HepG2 (cell line): Measurements from ENCODE around the gene ELOVL5. TPM values are rescaled to one million over a fixed set of nuclear protein-coding genes. Genes with fewer than 3 reads are reported as not detected.

Experiments
- ATAC-seq: fragments of 200-7000 bp; cut with Tn5 transposase; 3 replicates; pipeline ENCODE4 v1.9.1; 2020; ENCODE audit warnings: mild to moderate bottlenecking, moderate library complexity
- BruUV-seq: library from RNA; stranded (reverse); fragments of 400-500 nt; replicated peaks from 2 replicates; lab custom pipeline; 2021; lab: Mats Ljungman, UMichigan
- CTCF ChIA-PET: fragments of 300-600 bp; formaldehyde crosslinking; extraction: SDS; loops from one replicate; lab custom pipeline; 2021; ENCODE audit warnings: low total read pairs, inconsistent platforms, low intra/inter-chr PET ratio; lab: Yijun Ruan, JAX
- POLR2A ChIA-PET: fragments of 350-600 bp; sonication (Branson Sonifier 250); formaldehyde crosslinking; loops from one replicate; lab custom pipeline; 2020; ENCODE audit warnings: antibody characterized with exemption, inconsistent platforms; lab: Yijun Ruan, JAX
- DNase-seq: peaks from one replicate; pipeline ENCODE4 v3.0.0-alpha.2; 2015; ENCODE audit warnings: low spot score
- FAIRE-seq: peaks from 3 replicates; lab custom pipeline; 2011; peaks lifted over from hg19 to GRCh38; lab: Jason Lieb, UNC
- H2AFZ ChIP-seq: one replicate; pipeline ENCODE4 v1.6.1; 2011; ENCODE audit warnings: low read length, inconsistent platforms
- H3K27ac ChIP-seq: fragments of 300-600 bp; 3 replicates; pipeline ENCODE4 v1.8.0; 2011; ENCODE audit warnings: mixed run types, mild to moderate bottlenecking, mixed read lengths, low read length, inconsistent platforms; ENCODE audit not compliant: insufficient read depth; ENCODE audit errors: extremely low read length
- H3K27me3 ChIP-seq, 2 experiments: fragments of 200-600 bp in 1 of 2; 2 replicates in 1 of 2; 3 replicates in 1 of 2; pipeline versions ENCODE4 v1.6.0 to v1.8.0; 2011; ENCODE audit warnings: low read length in 2 of 2, mild to moderate bottlenecking in 2 of 2, moderate library complexity in 2 of 2, inconsistent platforms in 1 of 2; ENCODE audit not compliant: insufficient read depth in 2 of 2, control insufficient read depth in 1 of 2
- H3K36me3 ChIP-seq, 2 experiments: fragments of 200-600 bp in 1 of 2; replicated peaks in 1 of 2; 2 replicates in 1 of 2; 3 replicates in 1 of 2; pipeline versions ENCODE4 v1.5.1 to v1.8.0; 2011; ENCODE audit warnings: low read length in 2 of 2, inconsistent platforms in 1 of 2; ENCODE audit not compliant: insufficient read depth in 2 of 2, control insufficient read depth in 1 of 2
- H3K4me1 ChIP-seq: 2 replicates; pipeline ENCODE4 v1.5.1; 2012; ENCODE audit warnings: low read length, inconsistent platforms; ENCODE audit not compliant: insufficient read depth
- H3K4me2 ChIP-seq: 2 replicates; pipeline ENCODE4 v1.6.0; 2011; ENCODE audit warnings: low read depth, low read length, inconsistent platforms
- H3K4me3 ChIP-seq, 3 experiments: fragments of 200-600 bp in 1 of 3; sonication (generic), shearing (Covaris generic) in 1 of 3; replicated peaks in 1 of 3; 2 replicates each; pipeline ENCODE4 v1.5.1; 2011 to 2016; ENCODE audit warnings: low read length in 3 of 3, inconsistent platforms in 2 of 3, low read depth in 2 of 3, mild to moderate bottlenecking in 2 of 3, control low read depth in 1 of 3, mixed read lengths in 1 of 3; ENCODE audit not compliant: insufficient read depth in 1 of 3
- H3K79me2 ChIP-seq: one replicate; pipeline ENCODE4 v1.6.1; 2011; ENCODE audit warnings: low read length, inconsistent platforms; ENCODE audit not compliant: insufficient read depth
- H3K9ac ChIP-seq: 2 replicates; pipeline ENCODE4 v1.6.0; 2011; ENCODE audit warnings: mild to moderate bottlenecking, low read depth, low read length, inconsistent platforms; ENCODE audit not compliant: insufficient read depth
- H3K9me3 ChIP-seq: 2 replicates; pipeline ENCODE4 v1.5.1; 2012; ENCODE audit warnings: mild to moderate bottlenecking, low read length
- H4K20me1 ChIP-seq: 2 replicates; pipeline ENCODE4 v1.6.0; 2011; ENCODE audit warnings: inconsistent platforms, mild to moderate bottlenecking, low read length, moderate library complexity; ENCODE audit not compliant: insufficient read depth
- HNRNPK ChIP-seq: fragments of 200-400 bp; formaldehyde crosslinking; IDR thresholded peaks from 2 replicates; pipeline ENCODE4 v1.6.1; 2018; ENCODE audit warnings: low read length, low read depth, moderate library complexity, mild to moderate bottlenecking; ENCODE audit not compliant: poor library complexity, severe bottlenecking
- KMT2B ChIP-seq: IDR thresholded peaks from 2 replicates; pipeline ENCODE4 v1.6.1; 2016; ENCODE audit warnings: missing genetic modification reagents, missing compliant biosample characterization
- NFYC ChIP-seq: IDR thresholded peaks from 2 replicates; pipeline ENCODE4 v1.6.1; 2016; ENCODE audit warnings: missing genetic modification reagents, missing compliant biosample characterization
- NKX3-1 ChIP-seq: sonication (generic); formaldehyde crosslinking; IDR thresholded peaks from 2 replicates; pipeline ENCODE4 v1.5.0; 2020; ENCODE audit warnings: missing genetic modification reagents
- ZBTB14 ChIP-seq: sonication (generic); formaldehyde crosslinking; IDR thresholded peaks from 2 replicates; pipeline ENCODE4 v1.4.0; 2020; ENCODE audit warnings: missing genetic modification reagents
- ZBTB39 ChIP-seq: sonication (generic); formaldehyde crosslinking; IDR thresholded peaks from 2 replicates; pipeline ENCODE4 v1.5.0; 2020; ENCODE audit warnings: missing genetic modification reagents
- ZNF326 ChIP-seq: sonication (generic); formaldehyde crosslinking; IDR thresholded peaks from 2 replicates; pipeline ENCODE4 v1.4.0; 2020; ENCODE audit warnings: missing genetic modification reagents, borderline replicate concordance
- ZNF33A ChIP-seq: sonication (generic); formaldehyde crosslinking; IDR thresholded peaks from 2 replicates; pipeline ENCODE4 v1.5.1; 2020; ENCODE audit warnings: missing genetic modification reagents, mild to moderate bottlenecking, moderate library complexity, borderline replicate concordance
- ZNF549 ChIP-seq: sonication (generic); formaldehyde crosslinking; IDR thresholded peaks from 2 replicates; pipeline ENCODE4 v1.5.0; 2020; ENCODE audit warnings: missing genetic modification reagents
- ZNF672 ChIP-seq: sonication (generic); formaldehyde crosslinking; IDR thresholded peaks from 2 replicates; pipeline ENCODE4 v1.8.1; 2022; ENCODE audit warnings: missing genetic modification reagents
- WGBS: methylation state at CpG from one replicate; pipeline ENCODE4 v1.1.6; 2017; ENCODE audit warnings: low lambda C conversion rate; 5-methylcytosine and 5-hydroxymethylcytosine counted together
- in situ Hi-C: cut with HindIII; loops from 2 replicates; pipeline ENCODE4 v1.10.0; 2017; ENCODE audit warnings: low pct_unique_long_range_greater_than_20kb; ENCODE audit not compliant: extremely low pct_ligation_motif_present
- intact Hi-C: fragments of 100-400 bp; cut with micrococcal nuclease; formaldehyde crosslinking; loops from one replicate; pipeline ENCODE4 v1.10.0; 2022; ENCODE audit not compliant: unreplicated experiment
- polyA plus RNA-seq, 8 experiments: library from polyadenylated mRNA; depleted of rRNA in 3 of 8; stranded (reverse) in 7 of 8; unstranded in 1 of 8; fragments of >200 nt; fragmentation: Illumina TruSeq in 4 of 8; extraction: Trizol in 4 of 8; gene quantifications; 2 replicates each; pipeline versions ENCODE4 v1.2.1 to v1.2.3, GENCODE V29; 2011 to 2016; ENCODE audit warnings: low read depth in 4 of 8, missing spikeins in 1 of 8, mixed read lengths in 1 of 8; ENCODE audit not compliant: insufficient read depth in 1 of 8
- total RNA-seq, 5 experiments: library from RNA; depleted of rRNA; stranded (reverse); fragments of >200 nt; fragmentation: Illumina TruSeq; extraction: Trizol; gene quantifications; 2 replicates each; pipeline ENCODE4 v1.2.3, GENCODE V29; 2016; ENCODE audit warnings: low read depth in 1 of 5

Gene ELOVL5
- total and polyA plus RNA-seq, 2 of the 13 experiments (the other 11 are each of a cell fraction or from before 2014, with no cell fraction given) = 50.1 to 72.4 TPM

- TF ChIP-seq ZNF549 (CRISPR knock-in tag) (no peak), ZNF672 (CRISPR knock-in tag) (no peak), KMT2B (no peak)
Measured at GRCh38 chr6:53244399-53244931, 104.3 kb downstream of the ELOVL5 start (continued).

DNA sequence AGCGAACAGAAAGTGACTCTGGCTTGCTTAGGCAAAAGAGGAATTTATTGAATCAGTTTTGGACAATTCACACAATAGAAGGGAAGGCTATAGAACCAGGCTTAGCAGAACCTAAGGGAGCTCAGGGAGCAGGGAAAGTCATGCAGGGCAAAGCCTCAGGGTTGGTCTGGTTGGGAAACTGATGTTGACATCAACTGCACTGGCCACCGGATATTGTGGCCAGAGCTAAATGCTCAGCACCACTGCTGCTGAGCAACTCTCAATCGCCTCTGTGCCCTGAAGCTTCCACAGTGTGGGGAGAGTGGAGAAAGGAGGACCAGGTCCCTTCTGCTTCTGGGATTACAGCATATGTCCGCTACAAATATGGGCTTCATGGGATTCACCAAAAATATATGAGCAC lies 106.8 kb downstream of the ELOVL5 start:
- in situ Hi-C loops = no loop called here
- 0 out of 3 replicates have a peak, but pooled peaks have one; percentile 28 for ATAC-seq
- Histone ChIP-seq H3K27me3 (no peaks in the 10 kb centered on the region), H3K36me3 (no peaks in the 10 kb centered on the region), H3K9ac (no peak overlapping the region), H3K4me1 (no peaks in the 10 kb centered on the region), H3K27ac (no peak overlapping the region), H4K20me1 (no peaks in the 10 kb centered on the region), H3K9me3 (no peaks in the 10 kb centered on the region), H2AFZ (no peak overlapping the region), H3K79me2 (no peaks in the 10 kb centered on the region), H3K4me3 (no peak overlapping the region), H3K4me2 (no peak overlapping the region)
- BruUV-seq = no TSS peak
- FAIRE-seq = no peak
- CTCF ChIA-PET = no interaction called here
- DNase-seq = no peak
- WGBS = 43% methylated on average over 4 of the region's 4 CpGs
- TF ChIP-seq HNRNPK (no peak), ZBTB39 (CRISPR knock-in tag) (no peak), ZNF33A (CRISPR knock-in tag) (no peak), NFYC (CRISPR knock-in tag) (no peak), ZBTB14 (CRISPR knock-in tag) (no peak), NKX3-1 (CRISPR knock-in tag) (no peak), ZNF326 (CRISPR knock-in tag) (no peak)
- POLR2A ChIA-PET = no interaction called here
- intact Hi-C loops = no loop called here
